Fibroblast of lung (primary cell): ENCODE data around the gene SLAMF1.

Experiments used
- CTCF ChIP-seq, 2 donors: IDR thresholded peaks in 1 of 2; conservative IDR thresholded peaks in 1 of 2; 1 replicate in 1 of 2; 2 replicates in 1 of 2; pipeline ENCODE4 v1.5.1; 2011 to 2012; ENCODE audit warnings: low read length in 2 of 2, control low read depth in 1 of 2, inconsistent platforms in 1 of 2, low read depth in 1 of 2, mild to moderate bottlenecking in 1 of 2
- EZH2 ChIP-seq: IDR thresholded peaks from 2 replicates; pipeline ENCODE4 v1.5.1; 2012; ENCODE audit warnings: low read length, control low read depth, mild to moderate bottlenecking; ENCODE audit errors: missing control alignments

DNA sequence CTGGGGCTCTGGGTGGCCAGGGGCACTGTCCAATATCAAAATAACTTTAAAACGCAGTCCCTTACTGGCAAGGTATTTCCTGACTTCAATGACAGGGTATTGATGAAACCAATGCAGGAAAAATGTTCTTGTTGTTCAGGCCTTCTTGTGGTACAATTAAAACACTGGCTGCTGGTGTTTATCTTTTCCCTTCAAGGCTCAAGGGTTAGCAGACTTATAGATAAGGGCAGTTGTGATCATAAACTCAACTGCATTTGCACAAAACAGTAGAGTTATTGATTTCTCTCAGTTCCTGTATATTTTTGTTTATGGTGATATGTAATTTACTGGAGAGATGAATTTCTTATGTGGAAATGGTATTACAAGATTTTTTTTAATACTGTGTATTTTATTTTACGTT, 64.9 kb downstream of the SLAMF1 start:
- no peak for TF ChIP-seq CTCF (conservative IDR thresholded peaks at IDR 0.05 in 1 of 2, IDR thresholded peaks at IDR 0.05 in 1 of 2; ENCODE audit: low read depth in 1 of 2, low read length in 2 of 2)
- TF ChIP-seq EZH2: no peak
